IgD-negative memory B cell (primary cell): ENCODE results near the gene SIM2. TPM values are rescaled to one million over a fixed set of nuclear protein-coding genes. Genes with fewer than 3 reads are reported as not detected.

Experiments
- H3K27ac Mint-ChIP-seq, 3 donors: one replicate each; pipeline ENCODE4 v1.8.0; 2020 to 2022; ENCODE audit warnings: mild to moderate bottlenecking in 3 of 3, mixed read lengths in 3 of 3, moderate library complexity in 1 of 3
- H3K27me3 Mint-ChIP-seq: one replicate; pipeline ENCODE4 v1.8.0; 2021; ENCODE audit warnings: mixed read lengths
- H3K36me3 Mint-ChIP-seq: one replicate; pipeline ENCODE4 v1.8.0; 2020; ENCODE audit warnings: mild to moderate bottlenecking, mixed read lengths
- H3K4me1 Mint-ChIP-seq, 3 donors: one replicate each; pipeline ENCODE4 v1.8.0; 2020 to 2022; ENCODE audit warnings: mixed read lengths in 3 of 3, mild to moderate bottlenecking in 1 of 3
- H3K4me3 Mint-ChIP-seq, 4 donors: one replicate each; pipeline ENCODE4 v1.8.0; 2020 to 2022; ENCODE audit warnings: mild to moderate bottlenecking in 4 of 4, mixed read lengths in 4 of 4, moderate library complexity in 3 of 4
- H3K9me3 Mint-ChIP-seq, 3 donors: one replicate each; pipeline ENCODE4 v1.8.0; 2020 to 2021; ENCODE audit warnings: mixed read lengths in 3 of 3, mild to moderate bottlenecking in 1 of 3
- polyA plus RNA-seq: library from polyadenylated mRNA; unstranded; fragments of 300-500 nt; fragmentation: Illumina TruSeq; gene quantifications from one replicate; pipeline ENCODE4 v1.2.3, GENCODE V29; 2021

Gene SIM2
- polyA plus RNA-seq, 1 donor from 2014 or later: not detected

DNA sequence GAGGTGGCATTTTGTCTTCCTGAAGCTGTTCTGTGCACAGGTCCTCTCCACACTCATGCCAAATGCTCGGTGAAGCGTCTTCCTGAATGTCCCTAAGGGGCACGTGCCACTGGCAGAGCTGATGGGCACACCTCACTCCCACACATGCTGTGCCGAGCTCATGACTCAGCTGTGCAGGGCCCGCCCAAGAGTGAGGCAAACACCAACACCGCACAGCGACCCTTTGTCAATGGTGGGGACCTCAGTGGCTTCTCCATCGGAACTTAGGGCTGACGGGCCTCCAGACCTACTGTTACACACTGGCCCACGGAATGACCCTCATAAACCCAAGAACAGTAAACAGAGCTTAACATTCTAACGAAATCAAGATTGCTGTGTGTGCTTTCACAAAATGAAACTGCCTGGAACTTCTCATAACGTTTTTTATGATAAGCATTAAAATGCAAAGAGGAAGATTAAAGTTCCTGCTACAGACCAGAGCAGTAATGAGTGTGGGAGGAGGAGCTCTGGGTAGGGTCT is 89.3 kb downstream of the SIM2 start:
- Mint-ChIP-seq H3K9me3 (no peaks in the 10 kb centered on the region), H3K4me3 (no peak overlapping the region), H3K27ac (no peak overlapping the region), H3K4me1 (peaks cover 0 to 2% (median 2%) of the 10 kb centered on the region in 3 donors), H3K27me3 (no peaks in the 10 kb centered on the region), H3K36me3 (peaks cover 12% of the 10 kb centered on the region)

- no peak overlapping the region for H3K4me3 Mint-ChIP-seq
- no peaks in the 10 kb centered on the region for H3K27me3 Mint-ChIP-seq
- H3K4me1 Mint-ChIP-seq: peaks cover 0 to 2% (median 2%) of the 10 kb centered on the region in 3 donors
- peak overlapping the region in 1 of 3 donors; percentile 47 for H3K27ac Mint-ChIP-seq
- H3K9me3 Mint-ChIP-seq: no peaks in the 10 kb centered on the region
- peaks cover 12% of the 10 kb centered on the region for H3K36me3 Mint-ChIP-seq
Observed at GRCh38 chr21:36790616-36791015, 91.7 kb downstream of the SIM2 start.

- H3K36me3 Mint-ChIP-seq: peaks cover 12% of the 10 kb centered on the region
- H3K4me1 Mint-ChIP-seq: peaks cover 0 to 2% (median 2%) of the 10 kb centered on the region in 3 donors
- no peaks in the 10 kb centered on the region for H3K27me3 Mint-ChIP-seq
- H3K27ac Mint-ChIP-seq: no peak overlapping the region
- peaks cover 2 to 4% (median 3%) of the 10 kb centered on the region in 3 donors for H3K9me3 Mint-ChIP-seq
- no peak overlapping the region for H3K4me3 Mint-ChIP-seq
Observed at GRCh38 chr21:36791180-36791579, 92.3 kb downstream of the SIM2 start.

- no peak overlapping the region for H3K4me3 Mint-ChIP-seq
- peaks cover 0 to 2% (median 2%) of the 10 kb centered on the region in 3 donors for H3K4me1 Mint-ChIP-seq
- no peaks in the 10 kb centered on the region for H3K27me3 Mint-ChIP-seq
- H3K36me3 Mint-ChIP-seq: peaks cover 12% of the 10 kb centered on the region
- H3K9me3 Mint-ChIP-seq: peaks cover 4 to 6% (median 5%) of the 10 kb centered on the region in 3 donors
- no peak overlapping the region for H3K27ac Mint-ChIP-seq
Observed at GRCh38 chr21:36791695-36792470, 93.0 kb downstream of the SIM2 start.

GRCh38 chr21:36792505-36792967 is 93.6 kb downstream of the SIM2 start:
- H3K4me1 Mint-ChIP-seq: peaks cover 0 to 2% (median 2%) of the 10 kb centered on the region in 3 donors
- peaks cover 7 to 11% (median 7%) of the 10 kb centered on the region in 3 donors for H3K9me3 Mint-ChIP-seq
- H3K27ac Mint-ChIP-seq: no peak overlapping the region
- H3K4me3 Mint-ChIP-seq: no peak overlapping the region
- H3K36me3 Mint-ChIP-seq: peaks cover 12% of the 10 kb centered on the region
- H3K27me3 Mint-ChIP-seq: no peaks in the 10 kb centered on the region

DNA sequence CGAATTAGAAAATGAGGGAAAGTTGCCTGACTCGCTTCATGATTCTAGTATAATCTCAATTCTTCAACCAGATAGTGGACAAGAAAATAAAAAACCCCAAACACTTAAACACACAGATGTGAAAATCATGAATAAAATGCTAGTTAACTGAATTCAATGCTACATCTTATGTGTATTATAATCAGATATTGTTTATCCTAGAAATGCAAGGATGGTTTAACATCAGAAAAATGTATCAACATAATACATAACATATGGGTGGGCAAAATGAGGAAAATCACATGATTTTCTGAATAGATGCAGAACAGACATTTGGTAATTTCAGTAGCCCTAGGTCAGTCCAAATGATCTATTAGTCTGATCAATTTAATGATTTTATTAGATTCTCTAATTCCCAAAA is 97.2 kb downstream of the SIM2 start:
- H3K36me3 Mint-ChIP-seq: peaks cover 6% of the 10 kb centered on the region

DNA sequence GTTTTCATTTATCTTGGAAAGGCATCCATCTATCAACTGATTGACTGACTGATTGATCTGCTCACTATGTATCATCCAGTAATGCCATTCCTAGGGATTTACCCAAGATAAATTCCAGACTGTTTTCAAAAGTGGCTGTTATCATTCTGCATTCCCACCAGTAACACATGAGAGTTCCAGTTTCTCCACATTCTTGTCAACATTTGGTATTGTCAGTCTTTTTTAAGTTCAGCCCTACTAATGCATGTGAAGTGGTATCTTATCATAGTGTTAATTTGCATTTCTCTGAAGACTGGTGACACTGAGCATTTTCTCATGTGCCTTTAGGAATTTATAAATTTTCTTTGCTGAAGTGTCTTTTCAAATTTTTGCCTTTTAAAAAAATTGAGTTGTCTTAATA is 99.6 kb downstream of the SIM2 start:
- H3K4me1 Mint-ChIP-seq: no peaks in the 10 kb centered on the region
- H3K27me3 Mint-ChIP-seq: no peaks in the 10 kb centered on the region
- no peak overlapping the region for H3K27ac Mint-ChIP-seq
- H3K4me3 Mint-ChIP-seq: no peak overlapping the region
- H3K36me3 Mint-ChIP-seq: peaks cover 6% of the 10 kb centered on the region
- peaks cover 15 to 41% (median 22%) of the 10 kb centered on the region in 3 donors for H3K9me3 Mint-ChIP-seq

More for the DNA sequence above, 97.2 kb downstream of the SIM2 start:
- peaks cover 0 to 2% (median 2%) of the 10 kb centered on the region in 3 donors for H3K4me1 Mint-ChIP-seq
- no peak overlapping the region for H3K27ac Mint-ChIP-seq
- no peaks in the 10 kb centered on the region for H3K27me3 Mint-ChIP-seq
- no peak overlapping the region for H3K4me3 Mint-ChIP-seq
- peaks cover 15 to 38% (median 22%) of the 10 kb centered on the region in 3 donors for H3K9me3 Mint-ChIP-seq

Other genes with a start within 250 kb of the SIM2 start
- gene CLDN14, start 219.0 kb upstream of the SIM2 start, polyA plus RNA-seq: not detected